GM10266 (cell line): Measurements from ENCODE around the gene SNX32.

Experiments used
- DNase-seq: peaks from one replicate; pipeline ENCODE4 v3.0.0; 2012; ENCODE audit errors: extremely low spot score
- TF ChIP-seq, protein P1 (sequence below): IDR thresholded peaks from 2 replicates; pipeline ENCODE4 v1.5.1; 2012; ENCODE audit warnings: mild to moderate bottlenecking, low read depth; ENCODE audit not compliant: control insufficient read depth, insufficient read depth; ENCODE audit errors: missing control alignments

SNX32 gene

GRCh38 chr11:65895482-65895981, 61.8 kb downstream of the SNX32 start:
- TF ChIP-seq, protein P1, sequence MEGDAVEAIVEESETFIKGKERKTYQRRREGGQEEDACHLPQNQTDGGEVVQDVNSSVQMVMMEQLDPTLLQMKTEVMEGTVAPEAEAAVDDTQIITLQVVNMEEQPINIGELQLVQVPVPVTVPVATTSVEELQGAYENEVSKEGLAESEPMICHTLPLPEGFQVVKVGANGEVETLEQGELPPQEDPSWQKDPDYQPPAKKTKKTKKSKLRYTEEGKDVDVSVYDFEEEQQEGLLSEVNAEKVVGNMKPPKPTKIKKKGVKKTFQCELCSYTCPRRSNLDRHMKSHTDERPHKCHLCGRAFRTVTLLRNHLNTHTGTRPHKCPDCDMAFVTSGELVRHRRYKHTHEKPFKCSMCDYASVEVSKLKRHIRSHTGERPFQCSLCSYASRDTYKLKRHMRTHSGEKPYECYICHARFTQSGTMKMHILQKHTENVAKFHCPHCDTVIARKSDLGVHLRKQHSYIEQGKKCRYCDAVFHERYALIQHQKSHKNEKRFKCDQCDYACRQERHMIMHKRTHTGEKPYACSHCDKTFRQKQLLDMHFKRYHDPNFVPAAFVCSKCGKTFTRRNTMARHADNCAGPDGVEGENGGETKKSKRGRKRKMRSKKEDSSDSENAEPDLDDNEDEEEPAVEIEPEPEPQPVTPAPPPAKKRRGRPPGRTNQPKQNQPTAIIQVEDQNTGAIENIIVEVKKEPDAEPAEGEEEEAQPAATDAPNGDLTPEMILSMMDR = no peak
- no peak for DNase-seq

DNA sequence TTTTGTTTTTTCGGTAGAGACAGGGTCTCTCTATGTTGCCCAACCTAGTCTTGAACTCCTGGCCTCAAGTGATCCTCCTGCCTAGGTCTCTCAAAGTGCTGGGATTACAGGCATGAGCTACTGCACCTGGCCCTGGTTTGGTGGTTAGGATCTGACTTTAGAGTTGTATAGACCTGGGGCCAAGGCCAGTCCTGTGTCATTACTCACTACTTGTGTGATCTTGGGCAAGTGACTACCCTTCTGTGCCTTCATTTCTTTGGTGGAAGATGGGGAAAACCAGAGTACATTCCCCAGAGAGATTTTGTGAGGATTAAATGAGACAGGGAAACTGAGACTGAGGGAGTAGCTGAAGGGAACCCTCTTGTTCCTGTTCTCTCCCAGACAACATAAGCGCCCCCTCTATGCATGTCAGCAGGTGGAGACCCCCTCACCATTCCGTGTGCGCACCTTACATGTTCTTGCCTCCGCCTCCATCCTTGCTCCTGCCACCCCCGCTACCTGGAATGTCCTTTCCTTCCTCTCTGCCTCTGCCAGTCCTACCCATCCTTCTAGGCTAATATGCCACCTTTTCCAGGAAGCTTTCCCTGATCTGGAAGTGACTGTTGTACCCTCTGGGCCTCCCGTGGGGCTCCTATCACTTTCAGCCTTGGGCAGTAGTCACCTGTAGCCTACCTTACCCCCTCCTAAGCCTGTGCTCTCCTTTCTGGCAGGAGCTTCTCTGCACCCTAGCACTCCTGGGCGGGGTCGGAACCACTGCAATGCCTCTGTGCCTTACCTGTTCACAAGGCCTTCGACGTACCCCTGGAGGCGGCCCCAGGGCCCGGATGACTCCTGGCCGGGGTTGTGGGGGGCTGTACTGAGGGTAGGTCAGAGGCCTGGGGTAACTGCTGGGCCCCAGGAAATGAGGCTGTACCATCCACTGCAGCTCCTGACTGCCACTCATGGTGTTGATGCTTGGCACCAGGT, 62.6 kb downstream of the SNX32 start:
- TF ChIP-seq, protein P1 = no peak

GRCh38 chr11:65897020-65897471, 63.3 kb downstream of the SNX32 start:
- TF ChIP-seq, protein P1 = no peak
- DNase-seq = no peak

More for the DNA sequence above, 62.6 kb downstream of the SNX32 start:
- no peak for DNase-seq

DNA sequence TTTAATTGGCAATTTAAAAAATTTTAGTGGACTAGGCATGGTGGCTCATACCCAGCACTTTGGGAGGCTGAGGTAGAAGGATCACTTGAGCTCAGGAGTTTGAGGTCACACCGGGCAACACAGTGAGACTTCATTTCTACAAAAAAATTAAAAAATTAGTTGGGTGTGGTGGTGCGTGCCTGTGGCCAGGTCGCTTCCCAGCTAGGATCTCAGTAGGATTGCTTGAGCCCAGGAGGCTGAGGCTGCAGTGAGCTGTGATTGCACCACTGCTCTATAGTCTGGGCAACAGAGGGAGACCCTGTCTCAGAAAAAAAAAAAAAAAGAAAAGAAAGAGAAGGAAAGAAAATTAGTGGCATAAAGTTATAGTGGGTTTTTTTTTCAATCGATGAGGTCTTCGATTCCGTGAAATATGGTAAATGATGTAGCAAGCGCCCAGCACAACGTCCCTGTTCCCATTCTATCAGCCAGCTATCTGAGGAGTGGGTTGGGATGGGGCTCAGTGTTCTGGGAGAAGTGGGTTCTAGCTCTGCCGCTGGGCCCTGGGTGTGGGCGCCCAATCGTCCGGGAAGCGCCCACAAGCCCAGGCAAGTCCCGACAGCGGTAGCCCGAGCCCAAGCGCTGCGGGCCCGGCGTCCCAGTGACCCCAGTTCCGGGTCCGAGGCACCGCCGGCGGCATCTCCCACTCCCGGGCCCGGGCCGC, 65.0 kb downstream of the SNX32 start:
- TF ChIP-seq, protein P1 = no peak
- no peak for DNase-seq

DNA sequence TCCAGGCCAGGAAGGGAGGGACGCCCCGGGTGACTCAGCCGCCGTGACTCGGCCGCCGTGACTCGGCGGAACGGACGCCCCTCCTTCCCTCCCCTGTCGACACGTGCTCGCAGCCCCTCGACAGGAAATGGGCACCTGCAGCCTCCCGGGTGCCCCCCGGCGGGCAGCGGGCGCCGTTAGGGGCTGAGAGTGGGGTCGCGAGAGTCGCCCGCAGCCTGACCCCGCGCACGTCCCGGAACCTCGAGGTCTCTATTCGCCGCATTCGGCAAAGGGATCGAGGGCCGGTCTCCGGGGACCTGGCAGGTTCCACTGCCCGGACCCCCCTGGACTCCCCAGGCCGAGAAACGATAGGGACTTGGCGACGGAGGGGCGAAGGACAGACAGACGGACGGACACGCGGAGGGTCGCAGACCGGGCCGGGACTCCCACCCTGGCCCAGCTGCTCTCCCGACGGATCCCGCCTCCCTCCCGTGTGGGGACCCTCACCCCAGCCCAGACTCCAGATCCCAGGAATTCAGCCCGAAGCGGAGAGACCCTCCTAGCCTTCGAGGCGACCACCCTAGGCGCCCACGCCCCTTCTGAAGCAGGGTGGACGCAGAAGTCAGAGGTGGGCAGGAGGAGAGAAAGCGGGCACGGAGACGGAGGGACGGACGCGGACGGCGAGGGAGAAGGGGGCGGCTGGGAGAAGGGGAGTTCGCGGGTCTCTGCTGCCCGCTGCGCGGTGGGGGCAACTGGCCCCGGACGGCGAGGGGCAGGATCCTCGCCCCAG, 65.8 kb downstream of the SNX32 start:
- TF ChIP-seq, protein P1 = no peak
- DNase-seq = peak; percentile 65

DNA sequence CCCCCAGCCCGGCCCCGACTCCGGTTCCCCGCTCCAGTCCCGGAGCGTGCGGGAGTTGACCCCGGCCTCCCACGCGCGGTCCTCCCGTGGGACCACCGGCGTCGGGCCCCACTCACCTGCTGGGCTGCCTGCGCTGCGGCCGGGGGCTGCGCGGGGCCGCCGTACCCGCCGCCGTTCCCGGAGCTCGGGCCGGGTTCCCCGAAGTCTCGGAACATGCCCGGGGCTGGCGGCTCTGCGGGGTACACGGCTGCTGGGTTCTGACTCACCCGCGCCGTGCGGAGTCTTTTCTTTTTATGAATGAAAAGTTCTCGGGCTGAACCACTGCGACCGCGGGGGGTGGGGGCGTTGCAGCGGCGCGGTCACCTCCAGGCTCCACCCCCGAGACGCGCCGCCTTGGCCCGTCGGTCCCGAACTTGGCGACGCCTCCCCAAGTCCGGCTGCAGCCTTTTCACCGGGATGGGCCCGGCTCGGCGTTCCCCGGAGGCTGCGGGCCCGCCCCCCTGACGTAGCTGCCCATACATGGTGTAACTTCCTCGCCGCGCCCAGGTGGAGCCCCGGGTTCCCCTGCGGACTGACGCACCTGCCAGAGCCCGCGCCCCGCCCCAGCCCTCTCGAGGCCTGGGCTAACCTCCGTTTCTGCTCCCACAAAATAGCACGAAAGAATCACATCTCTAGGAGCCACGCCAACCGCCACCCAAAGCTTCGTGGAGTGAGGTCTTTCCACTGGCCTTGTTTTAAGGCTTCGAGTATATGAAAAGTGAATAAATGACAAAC, 66.5 kb downstream of the SNX32 start, which contains the start of gene FOSL1:
FOSL1 (minus strand) TSS at position 264 of the 774 bp plus-strand sequence; CDS start at position 215, 49 bp downstream.
- peak; percentile 90 for DNase-seq

More for the DNA sequence above, 66.5 kb downstream of the SNX32 start, which contains the start of gene FOSL1:
- TF ChIP-seq, protein P1 = no peak
